ENCODE measurements around the gene PRM3.
"Not testable (repeated sequence)": the region's sequence is repeated elsewhere in the genome, so short reads cannot be mapped to it uniquely, and the experiment has no call there.

PRM3 gene

GRCh38 chr16:11306997-11307638 lies 33.7 kb upstream of the PRM3 start:
- intact Hi-C loops (cut with DNase I) = no loop called here
- no peak for DNase-seq

- intact Hi-C loops (cut with DNase I) = no loop called here
- no peak for DNase-seq
Measured at GRCh38 chr16:11306381-11306780, 33.0 kb upstream of the PRM3 start.

- no peak for DNase-seq
- intact Hi-C loops (cut with DNase I) = no loop called here
Measured at GRCh38 chr16:11303405-11304138, 30.1 kb upstream of the PRM3 start.

GRCh38 chr16:11302977-11303376 lies 29.5 kb upstream of the PRM3 start:
- DNase-seq = no peak
- intact Hi-C loops (cut with DNase I) = no loop called here

- intact Hi-C loops (cut with DNase I) = no loop called here
- no peak for DNase-seq
Measured at GRCh38 chr16:11301645-11302501, 28.4 kb upstream of the PRM3 start.

GRCh38 chr16:11300560-11300892 lies 27.1 kb upstream of the PRM3 start:
- no peak for DNase-seq
- intact Hi-C loops (cut with DNase I) = no loop called here

GRCh38 chr16:11299865-11300559 lies 26.6 kb upstream of the PRM3 start:
- intact Hi-C loops (cut with DNase I) = no loop called here
- no peak for DNase-seq

GRCh38 chr16:11298950-11299547 lies 25.6 kb upstream of the PRM3 start:
- intact Hi-C loops (cut with DNase I); DNase-seq: not testable (repeated sequence)

GRCh38 chr16:11298143-11298900 lies 24.9 kb upstream of the PRM3 start:
- intact Hi-C loops (cut with DNase I) = no loop called here
- DNase-seq = no peak

GRCh38 chr16:11297492-11298142 lies 24.2 kb upstream of the PRM3 start:
- intact Hi-C loops (cut with DNase I) = no loop called here
- DNase-seq = peak; percentile 53 to 91 (median 75)

- intact Hi-C loops (cut with DNase I) = no loop called here
- DNase-seq = no peak
Measured at GRCh38 chr16:11296706-11297491, 23.5 kb upstream of the PRM3 start.

- intact Hi-C loops (cut with DNase I) = no loop called here
Measured at GRCh38 chr16:11296351-11296705, 22.9 kb upstream of the PRM3 start.

GRCh38 chr16:11295672-11296071 lies 22.2 kb upstream of the PRM3 start:
- intact Hi-C loops (cut with DNase I) = no loop called here
- no peak for DNase-seq

More at GRCh38 chr16:11296351-11296705, 22.9 kb upstream of the PRM3 start:
- no peak for DNase-seq

GRCh38 chr16:11292076-11292748 lies 18.8 kb upstream of the PRM3 start:
- no peak for DNase-seq
- intact Hi-C loops (cut with DNase I) = no loop called here

GRCh38 chr16:11291091-11291703 lies 17.8 kb upstream of the PRM3 start:
- intact Hi-C loops (cut with DNase I) = no loop called here

More at GRCh38 chr16:11291091-11291703, 17.8 kb upstream of the PRM3 start:
- no peak for DNase-seq

Data from head of caudate nucleus (tissue), 42 donors.